HL-60/S4 treated with retinoic acid at 250 ng/mL for 4 days and 3 days (cell line): ENCODE measurements around the gene SHTN1.

ENCODE experiments used
- in situ Hi-C: fragments of 300-500 bp; cut with MboI; formaldehyde crosslinking; loops from 2 replicates; pipeline ENCODE4 v1.7.0; 2022; ENCODE audit warnings: low sequenced_read_pairs

SHTN1 gene

GRCh38 chr10:117005026-117005526 lies at the start of gene SHTN1:
TSS of gene SHTN1 (minus strand) at chr10:117005187. CDS start at chr10:117005079, 108 bp downstream.
- in situ Hi-C loops = no loop called here

GRCh38 chr10:117053482-117053881 lies 48.5 kb upstream of the SHTN1 start:
- in situ Hi-C loops = no loop called here

GRCh38 chr10:117047947-117048346 lies 43.0 kb upstream of the SHTN1 start:
- in situ Hi-C loops = no loop called here

GRCh38 chr10:117016266-117016665 lies 11.3 kb upstream of the SHTN1 start:
- in situ Hi-C loops = no loop called here

GRCh38 chr10:117014835-117015234 lies 9.8 kb upstream of the SHTN1 start:
- in situ Hi-C loops = no loop called here

GRCh38 chr10:117007080-117007479 lies 2.1 kb upstream of the SHTN1 start:
- in situ Hi-C loops = no loop called here

- in situ Hi-C loops = no loop called here
These were observed 604 bp upstream of the SHTN1 start for GRCh38 chr10:117005527-117006055.

- in situ Hi-C loops = no loop called here
These were observed 561 bp downstream of the SHTN1 start for GRCh38 chr10:117004227-117005025.

GRCh38 chr10:117003336-117003735 lies 1.7 kb downstream of the SHTN1 start:
- in situ Hi-C loops = no loop called here

- in situ Hi-C loops = no loop called here
These were observed 2.8 kb downstream of the SHTN1 start for GRCh38 chr10:117002206-117002605.

- in situ Hi-C loops = no loop called here
These were observed 3.8 kb downstream of the SHTN1 start for GRCh38 chr10:117001144-117001543.

- in situ Hi-C loops = no loop called here
These were observed 4.4 kb downstream of the SHTN1 start for GRCh38 chr10:117000580-117000979.

- in situ Hi-C loops = no loop called here
These were observed 6.8 kb downstream of the SHTN1 start for GRCh38 chr10:116998172-116998571.

GRCh38 chr10:116997015-116997414 lies 8.0 kb downstream of the SHTN1 start:
- in situ Hi-C loops = no loop called here

- in situ Hi-C loops = no loop called here
These were observed 9.3 kb downstream of the SHTN1 start for GRCh38 chr10:116995648-116996047.

- in situ Hi-C loops = no loop called here
These were observed 10.7 kb downstream of the SHTN1 start for GRCh38 chr10:116994113-116994890.

GRCh38 chr10:116993610-116994009 lies 11.4 kb downstream of the SHTN1 start:
- in situ Hi-C loops = no loop called here

GRCh38 chr10:116992183-116992582 lies 12.8 kb downstream of the SHTN1 start:
- in situ Hi-C loops = no loop called here

GRCh38 chr10:116990276-116990800 lies 14.6 kb downstream of the SHTN1 start:
- in situ Hi-C loops = no loop called here

- in situ Hi-C loops = no loop called here
These were observed 15.5 kb downstream of the SHTN1 start for GRCh38 chr10:116989439-116989838.

- in situ Hi-C loops = no loop called here
These were observed 16.7 kb downstream of the SHTN1 start for GRCh38 chr10:116988311-116988710.
